ENCODE measurements around the gene EP400.

Gene EP400

GRCh38 chr12:131940141-131940547 lies 9.6 kb upstream of the EP400 start:
- TF ChIP-seq ELF4 (IDR thresholded peaks at IDR 0.05) (no peak), TARDBP (IDR thresholded peaks at IDR 0.05) (no peak), BHLHE40 (IDR thresholded peaks at IDR 0.05; ENCODE audit: borderline replicate concordance) (no peak), FOXK2 (IDR thresholded peaks at IDR 0.05) (no peak), ZNF384 (IDR thresholded peaks at IDR 0.05) (no peak), LEF1 (IDR thresholded peaks at IDR 0.05; ENCODE audit: borderline replicate concordance) (no peak), HDGF (IDR thresholded peaks at IDR 0.05; ENCODE audit: borderline replicate concordance) (no peak), SP1 (IDR thresholded peaks at IDR 0.05) (no peak), PKNOX1 (IDR thresholded peaks at IDR 0.05) (no peak)
- ChIA-PET CTCF (no interaction called here), POLR2A (no interaction called here)
- DNase-seq (ENCODE audit: extremely low spot score), result no peak

DNA sequence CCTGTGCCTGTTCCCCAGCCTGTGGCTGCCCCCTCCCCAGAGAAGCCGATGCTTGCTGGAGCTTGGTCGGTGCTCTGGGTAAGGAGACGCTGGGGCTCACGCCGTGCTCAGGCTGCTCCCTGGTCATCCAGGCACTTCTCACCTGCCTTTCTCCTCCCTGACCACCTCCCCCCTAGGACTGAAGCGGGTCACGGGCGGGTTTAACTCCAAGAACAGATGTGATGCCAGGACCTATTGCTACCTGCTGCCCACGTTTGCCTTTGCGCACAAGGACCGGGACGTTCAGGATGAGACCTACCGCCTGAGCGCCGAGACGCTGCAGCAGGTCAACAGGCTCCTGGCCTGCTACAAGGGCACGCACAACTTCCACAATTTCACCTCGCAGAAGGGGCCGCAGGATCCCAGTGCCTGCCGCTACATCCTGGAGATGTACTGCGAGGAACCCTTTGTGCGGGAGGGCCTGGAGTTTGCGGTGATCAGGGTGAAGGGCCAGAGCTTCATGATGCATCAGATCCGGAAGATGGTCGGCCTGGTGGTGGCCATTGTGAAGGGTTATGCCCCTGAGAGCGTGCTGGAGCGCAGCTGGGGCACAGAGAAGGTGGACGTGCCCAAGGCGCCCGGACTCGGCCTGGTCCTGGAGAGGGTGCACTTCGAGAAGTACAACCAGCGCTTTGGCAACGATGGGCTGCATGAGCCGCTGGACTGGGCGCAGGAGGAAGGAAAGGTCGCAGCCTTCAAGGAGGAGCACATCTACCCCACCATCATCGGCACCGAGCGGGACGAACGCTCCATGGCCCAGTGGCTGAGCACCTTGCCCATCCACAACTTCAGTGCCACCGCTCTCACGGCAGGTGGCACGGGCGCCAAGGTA lies 8.4 kb upstream of the EP400 start:
- TF ChIP-seq TARDBP (IDR thresholded peaks at IDR 0.05) (no peak), FOXM1 (IDR thresholded peaks at IDR 0.05; ENCODE audit: borderline replicate concordance) (no peak), SP1 (IDR thresholded peaks at IDR 0.05) (no peak), LEF1 (IDR thresholded peaks at IDR 0.05; ENCODE audit: borderline replicate concordance) (no peak)
- DNase-seq (ENCODE audit: extremely low spot score), result no peak
- POLR2A ChIA-PET, result no interaction called here
- CTCF ChIA-PET, result no interaction called here

DNA sequence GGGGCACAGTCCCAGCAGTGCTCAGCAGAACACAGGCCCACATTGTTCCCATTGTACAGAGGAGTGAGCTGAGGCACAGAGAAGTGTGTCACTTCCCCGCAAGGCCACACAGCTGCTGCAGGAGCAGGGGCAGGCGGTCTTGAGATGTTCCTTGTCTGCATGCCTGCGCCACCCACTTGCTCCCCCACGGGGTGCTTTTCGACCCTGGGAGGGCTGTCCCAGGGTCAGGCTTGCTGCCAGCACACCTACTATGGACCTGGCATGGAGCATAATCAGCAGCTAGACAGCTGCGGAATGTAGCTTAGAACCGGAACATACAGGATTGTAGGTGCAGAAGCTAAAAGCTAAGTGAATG lies 7.8 kb upstream of the EP400 start:
- DNase-seq (ENCODE audit: extremely low spot score), result no peak
- ChIA-PET POLR2A (no interaction called here), CTCF (no interaction called here)
- TF ChIP-seq LEF1 (IDR thresholded peaks at IDR 0.05; ENCODE audit: borderline replicate concordance) (no peak), BHLHE40 (IDR thresholded peaks at IDR 0.05; ENCODE audit: borderline replicate concordance) (no peak), SP1 (IDR thresholded peaks at IDR 0.05) (no peak), HDGF (IDR thresholded peaks at IDR 0.05; ENCODE audit: borderline replicate concordance) (no peak), CTBP1 (IDR thresholded peaks at IDR 0.05; ENCODE audit: borderline replicate concordance) (no peak), SUZ12 (IDR thresholded peaks at IDR 0.05) (no peak), TARDBP (IDR thresholded peaks at IDR 0.05) (no peak), FOXM1 (IDR thresholded peaks at IDR 0.05; ENCODE audit: borderline replicate concordance) (no peak), ELF4 (IDR thresholded peaks at IDR 0.05) (no peak), ZNF384 (IDR thresholded peaks at IDR 0.05) (no peak), FOXA1 (IDR thresholded peaks at IDR 0.05) (no peak)

DNA sequence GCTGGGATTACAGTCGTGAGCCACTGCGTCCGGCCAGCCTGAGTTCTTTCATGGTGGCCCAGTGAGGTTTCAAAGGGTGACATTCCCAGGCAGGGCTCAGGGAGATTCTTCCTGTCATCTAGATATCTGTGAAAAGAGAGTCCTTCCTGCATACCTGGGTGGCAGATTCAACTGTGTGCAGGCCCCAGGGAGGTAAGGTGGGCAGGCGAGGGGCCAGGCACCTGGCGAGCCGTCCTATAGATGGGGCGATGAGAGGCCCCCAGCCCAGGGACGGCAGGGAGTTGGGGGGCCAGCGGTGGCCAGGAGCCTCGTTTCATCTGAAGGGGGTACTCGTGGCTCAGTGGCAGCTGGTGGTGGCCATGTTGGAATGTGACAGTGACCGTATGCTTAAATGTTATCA lies 7.1 kb upstream of the EP400 start:
- CTCF ChIA-PET, result no interaction called here
- DNase-seq (ENCODE audit: extremely low spot score), result no peak
- TF ChIP-seq LEF1 (IDR thresholded peaks at IDR 0.05; ENCODE audit: borderline replicate concordance) (no peak), ZNF384 (IDR thresholded peaks at IDR 0.05) (no peak), FOXM1 (IDR thresholded peaks at IDR 0.05; ENCODE audit: borderline replicate concordance) (no peak), TARDBP (IDR thresholded peaks at IDR 0.05) (no peak), FOXA1 (IDR thresholded peaks at IDR 0.05) (no peak), L3MBTL2 (conservative IDR thresholded peaks at IDR 0.05) (no peak)
- POLR2A ChIA-PET, result no interaction called here

- ChIA-PET POLR2A (no interaction called here), CTCF (no interaction called here)
- no peak for DNase-seq (ENCODE audit: extremely low spot score)
- no peak for TF ChIP-seq HDGF (IDR thresholded peaks at IDR 0.05; ENCODE audit: borderline replicate concordance)
- TF ChIP-seq L3MBTL2 (conservative IDR thresholded peaks at IDR 0.05), result no peak
- no peak for TF ChIP-seq SP1 (IDR thresholded peaks at IDR 0.05)
- no peak for TF ChIP-seq PKNOX1 (IDR thresholded peaks at IDR 0.05)
- no peak for TF ChIP-seq ARNT (IDR thresholded peaks at IDR 0.05)
- no peak for TF ChIP-seq LEF1 (IDR thresholded peaks at IDR 0.05; ENCODE audit: borderline replicate concordance)
- no peak for TF ChIP-seq ELF4 (IDR thresholded peaks at IDR 0.05)
- TF ChIP-seq SUZ12 (IDR thresholded peaks at IDR 0.05), result no peak
Observed at GRCh38 chr12:131943389-131943788, 6.4 kb upstream of the EP400 start.

- no peak for DNase-seq (ENCODE audit: extremely low spot score)
- CTCF ChIA-PET, result no interaction called here
- POLR2A ChIA-PET, result no interaction called here
- no peak for TF ChIP-seq TARDBP (IDR thresholded peaks at IDR 0.05)
- TF ChIP-seq PKNOX1 (IDR thresholded peaks at IDR 0.05), result no peak
- no peak for TF ChIP-seq FOXM1 (IDR thresholded peaks at IDR 0.05; ENCODE audit: borderline replicate concordance)
- no peak for TF ChIP-seq NFRKB (IDR thresholded peaks at IDR 0.05)
- no peak for TF ChIP-seq ZNF384 (IDR thresholded peaks at IDR 0.05)
- TF ChIP-seq SUZ12 (IDR thresholded peaks at IDR 0.05), result no peak
- no peak for TF ChIP-seq FOXK2 (IDR thresholded peaks at IDR 0.05)
- no peak for TF ChIP-seq L3MBTL2 (conservative IDR thresholded peaks at IDR 0.05)
- TF ChIP-seq LEF1 (IDR thresholded peaks at IDR 0.05; ENCODE audit: borderline replicate concordance), result no peak
- TF ChIP-seq ARNT (IDR thresholded peaks at IDR 0.05), result no peak
- TF ChIP-seq BHLHE40 (IDR thresholded peaks at IDR 0.05; ENCODE audit: borderline replicate concordance), result no peak
- TF ChIP-seq ELF4 (IDR thresholded peaks at IDR 0.05), result no peak
- TF ChIP-seq SP1 (IDR thresholded peaks at IDR 0.05), result no peak
- no peak for TF ChIP-seq CTBP1 (IDR thresholded peaks at IDR 0.05; ENCODE audit: borderline replicate concordance)
- no peak for TF ChIP-seq HDGF (IDR thresholded peaks at IDR 0.05; ENCODE audit: borderline replicate concordance)
- no peak for TF ChIP-seq FOXA1 (IDR thresholded peaks at IDR 0.05)
Observed at GRCh38 chr12:131943876-131944275, 5.9 kb upstream of the EP400 start.
